ENCODE data around the gene APLF.

DNA sequence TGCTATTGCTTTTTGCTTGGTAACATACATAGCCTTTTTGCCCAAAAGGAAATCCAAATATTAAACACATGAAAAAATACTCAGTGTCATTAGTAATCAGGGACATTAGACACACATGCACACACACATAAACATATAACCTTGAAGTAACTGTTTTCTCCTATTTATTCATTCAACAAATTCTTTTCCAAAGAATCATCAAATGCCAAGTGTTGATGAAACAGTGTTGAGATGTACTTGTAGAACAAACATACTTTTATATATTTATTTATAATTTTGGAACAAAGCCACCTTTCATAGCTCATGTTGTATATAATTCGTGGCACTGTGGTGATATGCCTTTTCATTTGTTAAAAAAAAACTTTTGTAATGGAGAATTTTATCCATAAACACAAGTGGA lies 81.0 kb downstream of the APLF start:
- TF ChIP-seq, protein P1, sequence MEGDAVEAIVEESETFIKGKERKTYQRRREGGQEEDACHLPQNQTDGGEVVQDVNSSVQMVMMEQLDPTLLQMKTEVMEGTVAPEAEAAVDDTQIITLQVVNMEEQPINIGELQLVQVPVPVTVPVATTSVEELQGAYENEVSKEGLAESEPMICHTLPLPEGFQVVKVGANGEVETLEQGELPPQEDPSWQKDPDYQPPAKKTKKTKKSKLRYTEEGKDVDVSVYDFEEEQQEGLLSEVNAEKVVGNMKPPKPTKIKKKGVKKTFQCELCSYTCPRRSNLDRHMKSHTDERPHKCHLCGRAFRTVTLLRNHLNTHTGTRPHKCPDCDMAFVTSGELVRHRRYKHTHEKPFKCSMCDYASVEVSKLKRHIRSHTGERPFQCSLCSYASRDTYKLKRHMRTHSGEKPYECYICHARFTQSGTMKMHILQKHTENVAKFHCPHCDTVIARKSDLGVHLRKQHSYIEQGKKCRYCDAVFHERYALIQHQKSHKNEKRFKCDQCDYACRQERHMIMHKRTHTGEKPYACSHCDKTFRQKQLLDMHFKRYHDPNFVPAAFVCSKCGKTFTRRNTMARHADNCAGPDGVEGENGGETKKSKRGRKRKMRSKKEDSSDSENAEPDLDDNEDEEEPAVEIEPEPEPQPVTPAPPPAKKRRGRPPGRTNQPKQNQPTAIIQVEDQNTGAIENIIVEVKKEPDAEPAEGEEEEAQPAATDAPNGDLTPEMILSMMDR (IDR thresholded peaks at IDR 0.05), result no peak
- no peak for TF ChIP-seq POLR2A (IDR thresholded peaks at IDR 0.05)
